ENCODE data around the gene AHCYL1. TPM values are rescaled to one million over a fixed set of nuclear protein-coding genes. Genes with fewer than 3 reads are reported as not detected.

Gene AHCYL1
- total and polyA plus RNA-seq, 10 of the 15 experiments (the other 5 are each of a cell fraction or from before 2014, with no cell fraction given): 24.7 to 73.6 (median 46.8) TPM

DNA sequence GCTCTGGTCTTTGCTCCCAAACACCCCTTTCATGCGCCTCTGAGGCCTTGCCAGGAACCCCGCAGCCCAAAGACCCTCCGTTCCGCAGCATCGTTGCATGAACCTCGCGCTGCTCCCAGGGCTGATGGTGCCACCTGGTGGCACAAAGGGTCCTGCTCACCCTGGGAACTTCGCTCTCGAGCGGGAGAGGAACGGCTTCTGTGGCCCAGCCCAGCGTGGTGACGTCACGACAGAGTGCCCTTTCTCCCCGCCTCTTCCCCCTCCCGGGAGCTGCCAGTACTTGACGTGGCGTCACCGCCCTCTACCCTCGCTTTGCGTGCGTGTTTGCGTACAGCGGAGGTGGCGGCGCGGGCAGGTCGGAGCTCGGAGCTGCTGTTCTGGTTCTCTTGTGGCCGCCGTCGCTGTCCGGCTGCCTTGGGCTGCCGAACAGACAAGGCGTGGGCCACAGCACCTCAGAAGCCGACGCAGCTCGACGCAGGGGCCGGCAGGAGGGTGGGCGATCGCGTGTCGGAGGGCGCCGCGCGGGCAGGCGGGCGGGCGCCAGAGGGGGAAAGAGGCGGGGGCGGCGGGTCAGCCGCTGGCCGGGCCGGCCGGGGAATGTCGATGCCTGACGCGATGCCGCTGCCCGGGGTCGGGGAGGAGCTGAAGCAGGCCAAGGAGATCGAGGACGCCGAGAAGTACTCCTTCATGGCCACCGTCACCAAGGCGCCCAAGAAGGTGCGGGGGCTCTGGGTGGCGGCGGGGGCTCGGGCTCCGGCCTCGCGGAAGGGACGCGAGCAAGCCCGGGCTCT is at the start of gene AHCYL1 (continued):
- TF ChIP-seq NR2C2 (IDR thresholded peaks at IDR 0.05; ENCODE audit: borderline replicate concordance, control insufficient read depth, insufficient read length, low read depth) (no peak), ZNF274 (IDR thresholded peaks at IDR 0.05; ENCODE audit: insufficient read depth, insufficient read length) (no peak), TAF1 (IDR thresholded peaks at IDR 0.05; ENCODE audit: borderline replicate concordance, low read depth, low read length) (peak; percentile 80)
- TF ChIP-seq, protein P1, sequence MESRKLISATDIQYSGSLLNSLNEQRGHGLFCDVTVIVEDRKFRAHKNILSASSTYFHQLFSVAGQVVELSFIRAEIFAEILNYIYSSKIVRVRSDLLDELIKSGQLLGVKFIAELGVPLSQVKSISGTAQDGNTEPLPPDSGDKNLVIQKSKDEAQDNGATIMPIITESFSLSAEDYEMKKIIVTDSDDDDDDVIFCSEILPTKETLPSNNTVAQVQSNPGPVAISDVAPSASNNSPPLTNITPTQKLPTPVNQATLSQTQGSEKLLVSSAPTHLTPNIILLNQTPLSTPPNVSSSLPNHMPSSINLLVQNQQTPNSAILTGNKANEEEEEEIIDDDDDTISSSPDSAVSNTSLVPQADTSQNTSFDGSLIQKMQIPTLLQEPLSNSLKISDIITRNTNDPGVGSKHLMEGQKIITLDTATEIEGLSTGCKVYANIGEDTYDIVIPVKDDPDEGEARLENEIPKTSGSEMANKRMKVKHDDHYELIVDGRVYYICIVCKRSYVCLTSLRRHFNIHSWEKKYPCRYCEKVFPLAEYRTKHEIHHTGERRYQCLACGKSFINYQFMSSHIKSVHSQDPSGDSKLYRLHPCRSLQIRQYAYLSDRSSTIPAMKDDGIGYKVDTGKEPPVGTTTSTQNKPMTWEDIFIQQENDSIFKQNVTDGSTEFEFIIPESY (IDR thresholded peaks at IDR 0.05): no peak
- TF ChIP-seq, protein P2, sequence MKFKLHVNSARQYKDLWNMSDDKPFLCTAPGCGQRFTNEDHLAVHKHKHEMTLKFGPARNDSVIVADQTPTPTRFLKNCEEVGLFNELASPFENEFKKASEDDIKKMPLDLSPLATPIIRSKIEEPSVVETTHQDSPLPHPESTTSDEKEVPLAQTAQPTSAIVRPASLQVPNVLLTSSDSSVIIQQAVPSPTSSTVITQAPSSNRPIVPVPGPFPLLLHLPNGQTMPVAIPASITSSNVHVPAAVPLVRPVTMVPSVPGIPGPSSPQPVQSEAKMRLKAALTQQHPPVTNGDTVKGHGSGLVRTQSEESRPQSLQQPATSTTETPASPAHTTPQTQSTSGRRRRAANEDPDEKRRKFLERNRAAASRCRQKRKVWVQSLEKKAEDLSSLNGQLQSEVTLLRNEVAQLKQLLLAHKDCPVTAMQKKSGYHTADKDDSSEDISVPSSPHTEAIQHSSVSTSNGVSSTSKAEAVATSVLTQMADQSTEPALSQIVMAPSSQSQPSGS (IDR thresholded peaks at IDR 0.05; ENCODE audit: low read length): no peak
- TF ChIP-seq, protein P3, sequence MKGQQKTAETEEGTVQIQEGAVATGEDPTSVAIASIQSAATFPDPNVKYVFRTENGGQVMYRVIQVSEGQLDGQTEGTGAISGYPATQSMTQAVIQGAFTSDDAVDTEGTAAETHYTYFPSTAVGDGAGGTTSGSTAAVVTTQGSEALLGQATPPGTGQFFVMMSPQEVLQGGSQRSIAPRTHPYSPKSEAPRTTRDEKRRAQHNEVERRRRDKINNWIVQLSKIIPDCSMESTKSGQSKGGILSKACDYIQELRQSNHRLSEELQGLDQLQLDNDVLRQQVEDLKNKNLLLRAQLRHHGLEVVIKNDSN (IDR thresholded peaks at IDR 0.05; ENCODE audit: borderline replicate concordance, extremely low read length, insufficient read depth, low read depth, low read length): no peak

DNA sequence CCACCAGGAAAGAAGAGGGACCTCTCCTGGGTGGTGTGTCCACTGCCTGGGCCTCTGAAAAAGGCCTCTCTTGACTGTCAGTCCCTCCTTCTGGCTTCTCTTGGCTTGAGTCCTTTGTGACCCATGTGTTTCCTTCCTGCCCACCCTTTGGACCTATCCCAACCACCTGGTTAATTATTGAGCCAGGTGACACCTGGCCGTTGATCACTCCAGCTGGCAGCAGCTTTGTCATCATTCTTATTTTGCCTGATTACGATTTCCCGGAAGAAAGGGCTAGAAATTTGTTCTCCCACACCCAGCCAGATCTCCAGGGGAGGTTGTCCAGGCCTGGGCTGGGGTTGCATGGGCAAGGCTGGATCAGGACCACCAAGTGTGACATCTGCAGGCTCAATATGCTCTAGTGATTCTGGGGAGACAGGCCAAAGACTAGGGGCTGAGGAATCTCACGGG is 49.1 kb upstream of the AHCYL1 start:
- H3K9ac ChIP-seq (ENCODE audit: control insufficient read depth, insufficient read depth, low read length): no peak overlapping the region
- no peak for FAIRE-seq
- RAD21 ChIA-PET (ENCODE audit: unreplicated experiment): no interaction called here

More for the DNA sequence above, 49.1 kb upstream of the AHCYL1 start:
- no peak for ATAC-seq
- WGBS (ENCODE audit: insufficient coverage, insufficient replicate concordance, low lambda C conversion rate, missing lambda C conversion rate): 45% methylated on average over 4 of the region's 4 CpGs
- in situ Hi-C loops (cut with MboI) (no loop called here), intact Hi-C loops (cut with micrococcal nuclease; ENCODE audit: unreplicated experiment) (no loop called here)
- no TSS peak for BruUV-seq (replicated peaks)
- no peak overlapping the region for H2AFZ ChIP-seq (ENCODE audit: control insufficient read depth, low read depth, low read length)
- H3K4me1 ChIP-seq (ENCODE audit: control insufficient read depth, insufficient read depth, low read length): no peaks in the 10 kb centered on the region
- no peak overlapping the region for H3K4me2 ChIP-seq (ENCODE audit: control insufficient read depth, insufficient read depth)
- peaks cover 3% of the 10 kb centered on the region; the same call in 1 of the 3 replicates for H3K9me3 ChIP-seq (replicated peaks; ENCODE audit: control insufficient read depth, insufficient read depth, low read length)
- H3K79me2 ChIP-seq (ENCODE audit: control insufficient read depth, insufficient read depth, low read length): no peaks in the 10 kb centered on the region
- no peaks in the 10 kb centered on the region for H4K20me1 ChIP-seq (ENCODE audit: control insufficient read depth, insufficient read depth)
- CTCF ChIA-PET: interaction anchor here (0.9 kb wide), 1 partner anchor 161 kb away, joined by 3 read pairs; no protein-coding TSS in a partner anchor
- no peak overlapping the region for H3K27ac ChIP-seq (ENCODE audit: control insufficient read depth, insufficient read depth)
- TF ChIP-seq MYB (IDR thresholded peaks at IDR 0.05; ENCODE audit: borderline replicate concordance, low read depth, low read length) (no peak), CHD2 (IDR thresholded peaks at IDR 0.05; ENCODE audit: borderline replicate concordance, low read depth, low read length) (no peak), MXI1 (IDR thresholded peaks at IDR 0.05; ENCODE audit: low read depth, low read length) (no peak), GABPA (IDR thresholded peaks at IDR 0.05; ENCODE audit: low read depth) (no peak), ASH2L (IDR thresholded peaks at IDR 0.05; ENCODE audit: borderline replicate concordance, low read depth) (no peak), ZNF622 (IDR thresholded peaks at IDR 0.05) (no peak), RAD51 (IDR thresholded peaks at IDR 0.05) (no peak), ZNF207 (IDR thresholded peaks at IDR 0.05; ENCODE audit: borderline replicate concordance) (no peak)
- TF ChIP-seq, protein P4, sequence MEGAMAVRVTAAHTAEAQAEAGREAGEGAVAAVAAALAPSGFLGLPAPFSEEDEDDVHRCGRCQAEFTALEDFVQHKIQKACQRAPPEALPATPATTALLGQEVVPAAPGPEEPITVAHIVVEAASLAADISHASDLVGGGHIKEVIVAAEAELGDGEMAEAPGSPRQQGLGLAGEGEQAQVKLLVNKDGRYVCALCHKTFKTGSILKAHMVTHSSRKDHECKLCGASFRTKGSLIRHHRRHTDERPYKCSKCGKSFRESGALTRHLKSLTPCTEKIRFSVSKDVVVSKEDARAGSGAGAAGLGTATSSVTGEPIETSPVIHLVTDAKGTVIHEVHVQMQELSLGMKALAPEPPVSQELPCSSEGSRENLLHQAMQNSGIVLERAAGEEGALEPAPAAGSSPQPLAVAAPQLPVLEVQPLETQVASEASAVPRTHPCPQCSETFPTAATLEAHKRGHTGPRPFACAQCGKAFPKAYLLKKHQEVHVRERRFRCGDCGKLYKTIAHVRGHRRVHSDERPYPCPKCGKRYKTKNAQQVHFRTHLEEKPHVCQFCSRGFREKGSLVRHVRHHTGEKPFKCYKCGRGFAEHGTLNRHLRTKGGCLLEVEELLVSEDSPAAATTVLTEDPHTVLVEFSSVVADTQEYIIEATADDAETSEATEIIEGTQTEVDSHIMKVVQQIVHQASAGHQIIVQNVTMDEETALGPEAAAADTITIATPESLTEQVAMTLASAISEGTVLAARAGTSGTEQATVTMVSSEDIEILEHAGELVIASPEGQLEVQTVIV (IDR thresholded peaks at IDR 0.05; ENCODE audit: borderline replicate concordance, partially characterized antibody): no peak
- SMC1A ChIA-PET (ENCODE audit: uncharacterized antibody, unreplicated experiment): no interaction called here
- H3K4me3 ChIP-seq: no peak overlapping the region
- POLR2A ChIA-PET: no interaction called here
- no peaks in the 10 kb centered on the region for H3K27me3 ChIP-seq (replicated peaks in 1 of 2; ENCODE audit: control insufficient read depth in 2 of 2, insufficient read depth in 2 of 2, low read length in 1 of 2)
- no peak for DNase-seq (ENCODE audit: low read depth, low spot score)
- no peaks in the 10 kb centered on the region for H3K36me3 ChIP-seq (ENCODE audit: control insufficient read depth in 2 of 2, insufficient read depth in 2 of 2, low read length in 1 of 2)

Data from GM12878 (cell line).